Keratinocyte (primary cell): ENCODE results near the gene UBE2D2. TPM values are rescaled to one million over a fixed set of nuclear protein-coding genes. Genes with fewer than 3 reads are reported as not detected.
A peak's percentile ranks its signal among the peaks of the same experiment; 100 is the strongest.

Experiments
- DNase-seq: peaks from one replicate; pipeline ENCODE4 v3.0.0-alpha.2; 2011; ENCODE audit warnings: low read depth, missing footprints, low spot score
- FAIRE-seq: peaks from 2 replicates; lab custom pipeline; 2011; peaks lifted over from hg19 to GRCh38; lab: Jason Lieb, UNC
- H2AFZ ChIP-seq: 2 replicates; pipeline ENCODE4 v1.6.0; 2012; ENCODE audit warnings: low read length, control low read depth, inconsistent platforms; ENCODE audit not compliant: control insufficient read depth
- H3K27ac ChIP-seq: 2 replicates; pipeline ENCODE4 v1.5.1; 2011; ENCODE audit warnings: low read length; ENCODE audit not compliant: control insufficient read depth, insufficient read depth
- H3K27me3 ChIP-seq: 3 replicates; pipeline ENCODE4 v1.6.0; 2011; ENCODE audit warnings: low read length; ENCODE audit not compliant: control insufficient read depth, insufficient read depth; ENCODE audit errors: extremely low read depth
- H3K36me3 ChIP-seq, 2 experiments: 2 replicates in 1 of 2; 3 replicates in 1 of 2; pipeline ENCODE4 v1.5.1; 2011; ENCODE audit warnings: low read length in 2 of 2, mild to moderate bottlenecking in 1 of 2; ENCODE audit not compliant: control insufficient read depth in 2 of 2, insufficient read depth in 2 of 2; ENCODE audit errors: extremely low read depth in 1 of 2
- H3K4me1 ChIP-seq: 3 replicates; pipeline ENCODE4 v1.5.1; 2011; ENCODE audit warnings: low read length; ENCODE audit not compliant: control insufficient read depth, insufficient read depth; ENCODE audit errors: extremely low read depth
- H3K4me2 ChIP-seq: 3 replicates; pipeline ENCODE4 v1.6.0; 2011; ENCODE audit warnings: low read depth, low read length; ENCODE audit not compliant: control insufficient read depth, insufficient read depth; ENCODE audit errors: extremely low read depth
- H3K4me3 ChIP-seq, 3 experiments: fragments of 200-600 bp in 1 of 3; sonication (generic) in 1 of 3; 2 replicates in 2 of 3; 3 replicates in 1 of 3; pipeline ENCODE4 v1.5.1; 2011 to 2016; ENCODE audit warnings: low read length in 3 of 3, mild to moderate bottlenecking in 3 of 3, control low read depth in 2 of 3, inconsistent platforms in 1 of 3, low read depth in 1 of 3, mixed read lengths in 1 of 3, mixed run types in 1 of 3, moderate library complexity in 1 of 3; ENCODE audit not compliant: control insufficient read depth in 2 of 3, insufficient read depth in 2 of 3; ENCODE audit errors: extremely low read depth in 1 of 3
- H3K79me2 ChIP-seq: 2 replicates; pipeline ENCODE4 v1.6.0; 2012; ENCODE audit warnings: low read length; ENCODE audit not compliant: control insufficient read depth, insufficient read depth
- H3K9ac ChIP-seq: 3 replicates; pipeline ENCODE4 v1.6.0; 2011; ENCODE audit warnings: low read length; ENCODE audit not compliant: control insufficient read depth, insufficient read depth; ENCODE audit errors: extremely low read depth
- H3K9me1 ChIP-seq: 3 replicates; pipeline ENCODE4 v1.6.0; 2011; ENCODE audit warnings: low read length; ENCODE audit not compliant: control insufficient read depth, insufficient read depth; ENCODE audit errors: extremely low read depth
- H3K9me3 ChIP-seq: 2 replicates; pipeline ENCODE4 v1.5.1; 2012; ENCODE audit warnings: low read depth, low read length; ENCODE audit not compliant: control insufficient read depth
- H4K20me1 ChIP-seq: 3 replicates; pipeline ENCODE4 v1.6.0; 2011; ENCODE audit warnings: low read length; ENCODE audit not compliant: control insufficient read depth, insufficient read depth; ENCODE audit errors: extremely low read depth
- EZH2 ChIP-seq: IDR thresholded peaks from one replicate; pipeline ENCODE4 v1.6.1; 2012; ENCODE audit warnings: inconsistent platforms, mild to moderate bottlenecking, low read length, moderate library complexity
- dilution Hi-C: fragments of 300-500 bp; cut with MboI; formaldehyde crosslinking; loops from one replicate; pipeline ENCODE4 v1.7.0; 2020; ENCODE audit warnings: low sequenced_read_pairs; ENCODE audit not compliant: extremely low pct_ligation_motif_present
- polyA plus RNA-seq, 5 experiments: library from polyadenylated mRNA; depleted of rRNA in 3 of 5; stranded (reverse) in 3 of 5; stranded (forward) in 1 of 5; unstranded in 1 of 5; fragments of >200 nt; gene quantifications; 1 replicate in 1 of 5; 2 replicates in 3 of 5; 3 replicates in 1 of 5; pipeline versions ENCODE4 v1.2.1 to v1.2.3, GENCODE V29; 2011 to 2012; ENCODE audit warnings: missing spikeins in 2 of 5, low read depth in 1 of 5, low replicate concordance in 1 of 5
- TF ChIP-seq, protein P1 (sequence below), 3 experiments: IDR thresholded peaks in 1 of 3; conservative IDR thresholded peaks in 1 of 3; optimal IDR thresholded peaks in 1 of 3; 2 replicates in 2 of 3; 3 replicates in 1 of 3; pipeline versions ENCODE3 to v1.5.1; 2011; ENCODE audit warnings: low read length in 3 of 3, mild to moderate bottlenecking in 3 of 3, moderate library complexity in 2 of 3, control low read depth in 1 of 3, inconsistent platforms in 1 of 3; ENCODE audit not compliant: insufficient read depth in 2 of 3; ENCODE audit errors: extremely low read depth in 1 of 3

UBE2D2 gene
- polyA plus RNA-seq, 1 donor (not counting 4 experiments of a cell fraction or from before 2014, with no cell fraction given), result 127 TPM

DNA sequence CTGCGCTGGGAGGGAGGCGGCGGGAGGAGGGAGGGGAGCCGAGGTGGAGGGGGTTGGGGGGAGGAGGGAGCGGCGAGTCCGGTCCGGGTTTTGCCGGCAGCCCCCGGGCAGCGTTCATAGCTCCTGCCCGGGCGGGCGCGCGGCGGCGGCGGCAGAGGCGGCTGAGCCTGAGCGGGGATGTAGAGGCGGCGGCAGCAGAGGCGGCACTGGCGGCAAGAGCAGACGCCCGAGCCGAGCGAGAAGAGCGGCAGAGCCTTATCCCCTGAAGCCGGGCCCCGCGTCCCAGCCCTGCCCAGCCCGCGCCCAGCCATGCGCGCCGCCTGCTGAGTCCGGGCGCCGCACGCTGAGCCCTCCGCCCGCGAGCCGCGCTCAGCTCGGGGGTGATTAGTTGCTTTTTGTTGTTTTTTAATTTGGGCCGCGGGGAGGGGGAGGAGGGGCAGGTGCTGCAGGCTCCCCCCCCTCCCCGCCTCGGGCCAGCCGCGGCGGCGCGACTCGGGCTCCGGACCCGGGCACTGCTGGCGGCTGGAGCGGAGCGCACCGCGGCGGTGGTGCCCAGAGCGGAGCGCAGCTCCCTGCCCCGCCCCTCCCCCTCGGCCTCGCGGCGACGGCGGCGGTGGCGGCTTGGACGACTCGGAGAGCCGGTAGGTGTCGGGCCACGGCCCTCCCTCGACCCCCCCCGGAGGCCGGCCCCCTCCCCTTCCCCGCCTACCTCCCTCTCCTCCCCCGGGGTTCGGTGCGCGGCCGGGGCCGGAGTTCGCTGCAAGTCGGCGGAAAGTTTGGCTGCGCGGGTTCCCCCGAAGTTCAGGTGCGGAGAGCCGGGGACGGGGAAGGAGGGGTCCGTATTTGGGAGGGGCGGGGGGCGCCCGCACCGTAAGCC, 87.3 kb downstream of the UBE2D2 start, which contains the start of gene CXXC5:
Gene CXXC5 (plus strand): TSS at position 145 of the 877 bp plus-strand sequence. CDS start 32,175 bp downstream, outside the sequence.
- Histone ChIP-seq H2AFZ (no peak within 1 kb of the TSS), H3K4me2 (peak within 1 kb of the TSS; percentile 77), H3K9me1 (no peaks in the 10 kb centered on the region), H3K9me3 (no peaks in the 10 kb centered on the region), H3K4me1 (peaks cover 20% of the 10 kb centered on the region), H3K79me2 (no peaks in the 10 kb centered on the region), H4K20me1 (no peaks in the 10 kb centered on the region), H3K27ac (no peak within 1 kb of the TSS), H3K36me3 (no peaks in the 10 kb centered on the region), H3K4me3 (peak within 1 kb of the TSS; percentile 47 to 67 (median 57)), H3K27me3 (peaks cover 42% of the 10 kb centered on the region), H3K9ac (no peak within 1 kb of the TSS)
- dilution Hi-C loops, result no loop called here
- FAIRE-seq (no peak), DNase-seq (no peak)
- TF ChIP-seq, protein P1, sequence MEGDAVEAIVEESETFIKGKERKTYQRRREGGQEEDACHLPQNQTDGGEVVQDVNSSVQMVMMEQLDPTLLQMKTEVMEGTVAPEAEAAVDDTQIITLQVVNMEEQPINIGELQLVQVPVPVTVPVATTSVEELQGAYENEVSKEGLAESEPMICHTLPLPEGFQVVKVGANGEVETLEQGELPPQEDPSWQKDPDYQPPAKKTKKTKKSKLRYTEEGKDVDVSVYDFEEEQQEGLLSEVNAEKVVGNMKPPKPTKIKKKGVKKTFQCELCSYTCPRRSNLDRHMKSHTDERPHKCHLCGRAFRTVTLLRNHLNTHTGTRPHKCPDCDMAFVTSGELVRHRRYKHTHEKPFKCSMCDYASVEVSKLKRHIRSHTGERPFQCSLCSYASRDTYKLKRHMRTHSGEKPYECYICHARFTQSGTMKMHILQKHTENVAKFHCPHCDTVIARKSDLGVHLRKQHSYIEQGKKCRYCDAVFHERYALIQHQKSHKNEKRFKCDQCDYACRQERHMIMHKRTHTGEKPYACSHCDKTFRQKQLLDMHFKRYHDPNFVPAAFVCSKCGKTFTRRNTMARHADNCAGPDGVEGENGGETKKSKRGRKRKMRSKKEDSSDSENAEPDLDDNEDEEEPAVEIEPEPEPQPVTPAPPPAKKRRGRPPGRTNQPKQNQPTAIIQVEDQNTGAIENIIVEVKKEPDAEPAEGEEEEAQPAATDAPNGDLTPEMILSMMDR (optimal IDR thresholded peaks at IDR 0.05 in 1 of 3, IDR thresholded peaks at IDR 0.05 in 1 of 3, conservative IDR thresholded peaks at IDR 0.05 in 1 of 3; ENCODE audit: extremely low read depth in 1 of 3, insufficient read depth in 2 of 3, low read length in 3 of 3), result no peak
- no peak for TF ChIP-seq EZH2

DNA sequence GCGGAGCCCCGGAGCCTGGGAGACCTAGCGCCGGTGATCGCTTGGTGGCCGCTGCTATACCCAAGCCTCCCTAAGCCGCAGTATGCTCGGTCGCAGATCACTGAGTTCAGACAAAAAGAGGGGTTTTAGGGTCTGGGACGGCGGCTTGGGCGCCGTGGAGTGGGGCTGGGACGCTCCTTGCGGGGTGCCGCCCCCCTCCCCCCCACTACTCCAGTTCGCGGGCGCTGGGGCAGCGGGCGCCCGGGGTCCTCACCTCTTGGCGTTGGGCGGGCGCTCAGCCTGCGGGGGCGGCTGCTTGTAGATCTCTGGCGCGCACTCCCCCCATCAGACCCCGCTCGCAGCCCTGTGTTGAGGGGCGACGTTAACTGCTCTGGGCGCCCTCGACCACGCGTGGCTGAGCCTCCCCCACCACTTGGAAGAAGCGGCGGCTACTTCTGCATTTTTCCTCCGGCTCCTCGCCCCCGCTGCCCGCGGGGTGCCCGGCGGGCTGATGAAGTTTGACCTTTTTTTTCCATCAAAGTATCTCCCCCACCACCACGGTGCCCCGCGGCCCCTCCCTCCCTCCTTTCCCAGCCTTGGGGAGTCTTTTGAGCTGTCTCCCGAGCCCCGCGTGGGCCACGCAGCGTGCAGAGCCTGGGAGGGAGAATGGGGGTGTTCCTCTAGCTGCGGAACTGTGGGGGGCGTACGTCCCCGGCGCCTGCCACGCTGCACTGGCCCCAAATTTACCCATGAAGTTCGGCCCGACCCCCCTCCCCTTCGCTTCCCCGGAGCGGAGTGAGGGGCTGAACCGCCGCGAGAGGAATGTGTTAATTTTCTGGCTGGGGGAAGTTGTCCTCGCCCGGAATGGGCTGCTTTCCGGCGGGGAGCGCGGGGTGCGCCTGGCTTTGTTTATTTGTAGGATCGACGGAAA, 88.2 kb downstream of the UBE2D2 start:
- H3K27me3 ChIP-seq, result peaks cover 42% of the 10 kb centered on the region
- H3K9me1 ChIP-seq, result no peaks in the 10 kb centered on the region
- H3K9me3 ChIP-seq, result no peaks in the 10 kb centered on the region
- no peaks in the 10 kb centered on the region for H3K36me3 ChIP-seq
- peaks cover 20% of the 10 kb centered on the region for H3K4me1 ChIP-seq
- no peaks in the 10 kb centered on the region for H4K20me1 ChIP-seq
- H3K9ac ChIP-seq, result no peak overlapping the region
- H3K4me3 ChIP-seq, result peak overlapping the region; percentile 47 to 67 (median 57)
- H3K4me2 ChIP-seq, result peak overlapping the region; percentile 77
- dilution Hi-C loops, result no loop called here
- no peaks in the 10 kb centered on the region for H3K79me2 ChIP-seq
- peak; percentile 47 for TF ChIP-seq EZH2
- TF ChIP-seq, protein P1 (optimal IDR thresholded peaks at IDR 0.05 in 1 of 3, IDR thresholded peaks at IDR 0.05 in 1 of 3, conservative IDR thresholded peaks at IDR 0.05 in 1 of 3; ENCODE audit: extremely low read depth in 1 of 3, insufficient read depth in 2 of 3, low read length in 3 of 3), result no peak
- H3K27ac ChIP-seq, result no peak overlapping the region
- no peak overlapping the region for H2AFZ ChIP-seq
- FAIRE-seq (no peak), DNase-seq (no peak)
